Gastroesophageal sphincter (tissue), 3 donors: Measurements from ENCODE around the gene MOK.

Source experiments
- CTCF ChIP-seq, 4 experiments: fragments of 200-600 bp in 2 of 4; fragments of 450-650 bp in 2 of 4; sonication (generic) in 1 of 4; IDR thresholded peaks; one replicate each; pipeline ENCODE4 v1.5.1; 2017 to 2019; ENCODE audit warnings: antibody characterized with exemption in 4 of 4, mild to moderate bottlenecking in 2 of 4, moderate library complexity in 2 of 4
- EP300 ChIP-seq: sonication (generic); formaldehyde crosslinking; IDR thresholded peaks from one replicate; pipeline ENCODE4 v1.6.1; 2017; ENCODE audit warnings: antibody characterized with exemption, mild to moderate bottlenecking
- POLR2A ChIP-seq, 2 donors: fragments of 450-650 bp; IDR thresholded peaks; one replicate each; pipeline ENCODE4 v1.6.1; 2017; ENCODE audit warnings: antibody characterized with exemption in 2 of 2, mild to moderate bottlenecking in 2 of 2, moderate library complexity in 1 of 2
- POLR2AphosphoS5 ChIP-seq: sonication (generic); formaldehyde crosslinking; IDR thresholded peaks from one replicate; pipeline ENCODE4 v1.6.1; 2017; ENCODE audit warnings: antibody characterized with exemption

GRCh38 chr14:102272392-102272791 lies 32.6 kb downstream of the MOK start:
- no peak for TF ChIP-seq CTCF (IDR thresholded peaks at IDR 0.05)
- no peak for TF ChIP-seq POLR2A (IDR thresholded peaks at IDR 0.05)
- no peak for TF ChIP-seq EP300
- TF ChIP-seq POLR2AphosphoS5, result no peak
